Osteocyte (in vitro differentiated cells): ENCODE results near the gene RAB36. TPM values are rescaled to one million over a fixed set of nuclear protein-coding genes. Genes with fewer than 3 reads are reported as not detected.

Experiments used
- DNase-seq: peaks from one replicate; pipeline ENCODE4 v3.0.0; 2021; ENCODE audit warnings: mixed read lengths; ENCODE audit not compliant: unreplicated experiment; ENCODE audit errors: extremely low spot score
- H3K27ac Mint-ChIP-seq: one replicate; pipeline ENCODE4 v1.8.0; 2021; ENCODE audit warnings: mild to moderate bottlenecking, mixed read lengths; ENCODE audit not compliant: unreplicated experiment
- H3K27me3 Mint-ChIP-seq: one replicate; pipeline ENCODE4 v1.8.0; 2021; ENCODE audit warnings: mixed read lengths; ENCODE audit not compliant: unreplicated experiment
- H3K36me3 Mint-ChIP-seq: one replicate; pipeline ENCODE4 v1.8.0; 2021; ENCODE audit warnings: mixed read lengths; ENCODE audit not compliant: unreplicated experiment
- H3K4me1 Mint-ChIP-seq: one replicate; pipeline ENCODE4 v1.8.0; 2021; ENCODE audit warnings: mixed read lengths; ENCODE audit not compliant: unreplicated experiment
- H3K4me3 Mint-ChIP-seq: one replicate; pipeline ENCODE4 v1.8.0; 2021; ENCODE audit warnings: mild to moderate bottlenecking, moderate library complexity, mixed read lengths; ENCODE audit not compliant: unreplicated experiment
- H3K9me3 Mint-ChIP-seq: one replicate; pipeline ENCODE4 v1.8.0; 2021; ENCODE audit warnings: mixed read lengths; ENCODE audit not compliant: unreplicated experiment
- CTCF ChIP-seq: fragments of 200-600 bp; sonication (generic); IDR thresholded peaks from 2 replicates; pipeline ENCODE4 v1.5.0; 2021; ENCODE audit warnings: antibody characterized with exemption, mild to moderate bottlenecking, moderate library complexity
- total RNA-seq: library from RNA; stranded (reverse); gene quantifications from 2 replicates; pipeline ENCODE4 v1.2.1, GENCODE V29; 2021

RAB36 gene
- total RNA-seq, 1 donor from 2014 or later = 4.8 TPM

GRCh38 chr22:23109441-23109978 is 35.8 kb upstream of the RAB36 start:
- Mint-ChIP-seq H3K4me1 (peaks cover 9% of the 10 kb centered on the region), H3K27ac (no peak overlapping the region), H3K4me3 (no peak overlapping the region), H3K9me3 (no peaks in the 10 kb centered on the region), H3K27me3 (no peaks in the 10 kb centered on the region), H3K36me3 (no peaks in the 10 kb centered on the region)
- DNase-seq = no peak
- TF ChIP-seq CTCF = no peak

- Mint-ChIP-seq H3K36me3 (no peaks in the 10 kb centered on the region), H3K4me3 (no peak overlapping the region), H3K9me3 (no peaks in the 10 kb centered on the region)
Observed at GRCh38 chr22:23110190-23110921, 34.9 kb upstream of the RAB36 start.

GRCh38 chr22:23110922-23111527 is 34.3 kb upstream of the RAB36 start:
- no peak for TF ChIP-seq CTCF
- Mint-ChIP-seq H3K27me3 (no peaks in the 10 kb centered on the region), H3K36me3 (no peaks in the 10 kb centered on the region), H3K4me1 (peaks cover 8% of the 10 kb centered on the region), H3K27ac (no peak overlapping the region), H3K4me3 (no peak overlapping the region), H3K9me3 (no peaks in the 10 kb centered on the region)
- no peak for DNase-seq

More at GRCh38 chr22:23110190-23110921, 34.9 kb upstream of the RAB36 start:
- Mint-ChIP-seq H3K27ac (no peak overlapping the region), H3K4me1 (peaks cover 9% of the 10 kb centered on the region), H3K27me3 (no peaks in the 10 kb centered on the region)
- no peak for DNase-seq
- no peak for TF ChIP-seq CTCF

GRCh38 chr22:23112472-23113012 is 32.7 kb upstream of the RAB36 start:
- Mint-ChIP-seq H3K4me3 (no peak overlapping the region), H3K4me1 (peaks cover 5% of the 10 kb centered on the region), H3K27me3 (no peaks in the 10 kb centered on the region), H3K27ac (no peak overlapping the region), H3K36me3 (no peaks in the 10 kb centered on the region), H3K9me3 (no peaks in the 10 kb centered on the region)
- DNase-seq = no peak
- TF ChIP-seq CTCF = no peak
